SU-DHL-6 (cell line): ENCODE measurements around the gene FAM217A.

Experiments
- H2AFZ ChIP-seq: fragments of 200-600 bp; sonication (generic); 2 replicates; pipeline ENCODE4 v1.6.1; 2014; ENCODE audit warnings: low read depth, mild to moderate bottlenecking, moderate library complexity, mixed read lengths, antibody characterized with exemption, low read length; ENCODE audit not compliant: severe bottlenecking
- H3F3A ChIP-seq: fragments of 200-600 bp; shearing (Covaris generic); 2 replicates; pipeline ENCODE4 v1.6.0; 2016; ENCODE audit warnings: antibody characterized with exemption, mild to moderate bottlenecking; ENCODE audit not compliant: insufficient read depth
- H3K27ac ChIP-seq: fragments of 200-600 bp; sonication (generic); 2 replicates; pipeline ENCODE4 v1.5.1; 2016; ENCODE audit warnings: low read depth, mild to moderate bottlenecking, low read length, moderate library complexity, mixed read lengths
- H3K27me3 ChIP-seq: fragments of 200-600 bp; sonication (generic), shearing (Covaris generic); 2 replicates; pipeline ENCODE4 v1.6.0; 2014; ENCODE audit warnings: mild to moderate bottlenecking, low read length
- H3K36me3 ChIP-seq: fragments of 200-600 bp; sonication (generic); 2 replicates; pipeline ENCODE4 v1.6.1; 2014; ENCODE audit warnings: mild to moderate bottlenecking, low read length, mixed read lengths
- H3K4me2 ChIP-seq: fragments of 300-600, 200-600 bp; shearing (Covaris generic), sonication (generic); 2 replicates; pipeline ENCODE4 v1.6.0; 2014; ENCODE audit warnings: low read length, low read depth, mild to moderate bottlenecking; ENCODE audit not compliant: poor library complexity, severe bottlenecking
- H3K4me3 ChIP-seq: fragments of 200-600 bp; sonication (generic); 2 replicates; pipeline ENCODE4 v1.5.1; 2014; ENCODE audit warnings: antibody characterized with exemption, low read length, mild to moderate bottlenecking, mixed read lengths; ENCODE audit not compliant: insufficient read depth, poor library complexity, severe bottlenecking
- H3K79me2 ChIP-seq: fragments of 200-600 bp; sonication (generic); 2 replicates; pipeline ENCODE4 v1.6.1; 2014; ENCODE audit warnings: mild to moderate bottlenecking, low read length, moderate library complexity; ENCODE audit not compliant: insufficient read depth
- H3K9ac ChIP-seq: fragments of 200-600 bp; sonication (generic); 2 replicates; pipeline ENCODE4 v1.7.0; 2014; ENCODE audit warnings: mild to moderate bottlenecking, low read length
- H3K9me2 ChIP-seq: fragments of 200-600 bp; sonication (generic); replicated peaks from 2 replicates; pipeline ENCODE4 v1.6.1; 2014; ENCODE audit warnings: low read length; ENCODE audit not compliant: insufficient read depth
- H3K9me3 ChIP-seq: fragments of 200-600 bp; sonication (generic); 2 replicates; pipeline ENCODE4 v1.6.1; 2014; ENCODE audit warnings: low read length, mixed read lengths; ENCODE audit not compliant: insufficient read depth
- H4K20me1 ChIP-seq: fragments of 200-600 bp; sonication (generic); 2 replicates; pipeline ENCODE4 v1.6.1; 2014; ENCODE audit warnings: low read depth, mild to moderate bottlenecking, antibody characterized with exemption, low read length, moderate library complexity, mixed read lengths
- CTCF ChIP-seq: fragments of 200-600 bp; sonication (generic); IDR thresholded peaks from one replicate; pipeline ENCODE4 v1.5.1; 2017; ENCODE audit warnings: antibody characterized with exemption, mild to moderate bottlenecking, low read length, moderate library complexity; ENCODE audit not compliant: insufficient read depth, poor library complexity, severe bottlenecking
- EZH2phosphoT487 ChIP-seq: fragments of 200-600 bp; sonication (generic), shearing (Covaris generic); conservative IDR thresholded peaks from 2 replicates; pipeline ENCODE4 v1.6.1; 2018; ENCODE audit warnings: mild to moderate bottlenecking, antibody characterized with exemption, low read length, moderate library complexity, mixed read lengths

FAM217A gene

GRCh38 chr6:4039348-4039747 lies 39.6 kb downstream of the FAM217A start:
- H3K4me2 ChIP-seq, result no peak overlapping the region
- no peak overlapping the region for H3K9ac ChIP-seq
- H3K9me3 ChIP-seq, result no peaks in the 10 kb centered on the region
- no peaks in the 10 kb centered on the region for H3K27me3 ChIP-seq
- H3K4me3 ChIP-seq, result no peak overlapping the region
- no peaks in the 10 kb centered on the region for H3K9me2 ChIP-seq
- peaks cover 73% of the 10 kb centered on the region for H4K20me1 ChIP-seq
- H3K27ac ChIP-seq, result no peak overlapping the region
- peaks cover 5% of the 10 kb centered on the region; the same call in 1 of the 2 replicates for H3F3A ChIP-seq
- TF ChIP-seq CTCF (no peak), EZH2phosphoT487 (no peak)
- H2AFZ ChIP-seq, result no peak overlapping the region
- peaks cover 79% of the 10 kb centered on the region for H3K79me2 ChIP-seq
- H3K36me3 ChIP-seq, result peaks cover 72% of the 10 kb centered on the region

GRCh38 chr6:4036581-4036980 lies 42.4 kb downstream of the FAM217A start:
- Histone ChIP-seq H3K9me3 (no peaks in the 10 kb centered on the region), H3K79me2 (peaks cover 94% of the 10 kb centered on the region), H3K27ac (no peak overlapping the region), H3K4me3 (no peak overlapping the region), H3K9ac (no peak overlapping the region), H3K4me2 (no peak overlapping the region), H3K27me3 (no peaks in the 10 kb centered on the region), H3K9me2 (no peaks in the 10 kb centered on the region), H4K20me1 (peaks cover 73% of the 10 kb centered on the region), H2AFZ (no peak overlapping the region), H3K36me3 (peaks cover 72% of the 10 kb centered on the region), H3F3A (peaks cover 5% of the 10 kb centered on the region; the same call in 1 of the 2 replicates)
- TF ChIP-seq EZH2phosphoT487, result no peak
- TF ChIP-seq CTCF, result no peak

GRCh38 chr6:4032475-4032874 lies 46.5 kb downstream of the FAM217A start:
- Histone ChIP-seq H3K9me3 (no peaks in the 10 kb centered on the region), H3K9me2 (no peaks in the 10 kb centered on the region), H3K4me3 (no peak overlapping the region), H3K4me2 (no peak overlapping the region), H3K9ac (no peak overlapping the region), H2AFZ (no peak overlapping the region), H3K27ac (no peak overlapping the region), H3K27me3 (no peaks in the 10 kb centered on the region), H3F3A (0 out of 2 replicates have a peak, but pooled peaks cover 4% of the 10 kb centered on the region), H3K79me2 (peaks cover 99% of the 10 kb centered on the region), H4K20me1 (peaks cover 81% of the 10 kb centered on the region), H3K36me3 (peaks cover 44% of the 10 kb centered on the region)
- TF ChIP-seq EZH2phosphoT487, result no peak
- no peak for TF ChIP-seq CTCF

- H3K79me2 ChIP-seq, result peaks cover 98% of the 10 kb centered on the region
- TF ChIP-seq CTCF, result no peak
- no peak for TF ChIP-seq EZH2phosphoT487
- H3K9me3 ChIP-seq, result no peaks in the 10 kb centered on the region
- H3K4me2 ChIP-seq, result no peak overlapping the region
- H4K20me1 ChIP-seq, result peaks cover 80% of the 10 kb centered on the region
- H3K27me3 ChIP-seq, result no peaks in the 10 kb centered on the region
- H3K9me2 ChIP-seq, result no peaks in the 10 kb centered on the region
- H3K36me3 ChIP-seq, result peaks cover 37% of the 10 kb centered on the region
- no peak overlapping the region for H2AFZ ChIP-seq
- H3K4me3 ChIP-seq, result no peak overlapping the region
- H3K9ac ChIP-seq, result no peak overlapping the region
- 0 out of 2 replicates have a peak, but pooled peaks cover 4% of the 10 kb centered on the region for H3F3A ChIP-seq
- no peak overlapping the region for H3K27ac ChIP-seq
These were observed 47.5 kb downstream of the FAM217A start for GRCh38 chr6:4031442-4031841.
